HCT116 (cell line): Measurements from ENCODE around the gene GPR108. TPM values are rescaled to one million over a fixed set of nuclear protein-coding genes. Genes with fewer than 3 reads are reported as not detected.

Experiments used
- ATAC-seq: fragments of 200-7000 bp; cut with Tn5 transposase; 2 replicates; pipeline ENCODE4 v1.9.1; 2020; ENCODE audit warnings: mild to moderate bottlenecking, moderate library complexity
- BruUV-seq: library from RNA; stranded (reverse); fragments of 400-500 nt; replicated peaks from 2 replicates; lab custom pipeline; 2021; lab: Mats Ljungman, UMichigan
- CTCF ChIA-PET: fragments of 300-600 bp; sonication (Branson Sonifier 250); formaldehyde crosslinking; loops from one replicate; lab custom pipeline; 2021; ENCODE audit warnings: antibody characterized with exemption; lab: Charles Lee
- POLR2A ChIA-PET: fragments of 300-600, 350-600 bp; sonication (Branson Sonifier 250); formaldehyde crosslinking; loops from one replicate; lab custom pipeline; 2021; ENCODE audit warnings: antibody characterized with exemption; lab: Charles Lee
- RAD21 ChIA-PET, 2 experiments: fragments of 300-600 bp; sonication (Branson Sonifier 250); formaldehyde crosslinking; loops; one replicate each; lab custom pipeline; 2023; ENCODE audit warnings: low total read pairs in 2 of 2; ENCODE audit not compliant: uncharacterized antibody in 2 of 2, unreplicated experiment in 2 of 2, low non-redundant PET in 1 of 2; lab: Charles Lee
- DNase-seq: peaks from one replicate; pipeline ENCODE4 v3.0.0-alpha.2; 2010; ENCODE audit warnings: low read depth, low spot score
- H2AFZ ChIP-seq: fragments of 200-600 bp; shearing (Covaris generic), sonication (generic); 2 replicates; pipeline ENCODE4 v1.6.1; 2017; ENCODE audit warnings: low read depth, mixed run types, mixed read lengths, antibody characterized with exemption, low read length; ENCODE audit not compliant: poor library complexity, severe bottlenecking
- H3K27ac ChIP-seq: 2 replicates; pipeline ENCODE4 v1.5.1; 2012; ENCODE audit warnings: low read depth, low read length
- H3K27me3 ChIP-seq: fragments of 200-600 bp; sonication (generic); 2 replicates; pipeline ENCODE4 v1.6.1; 2016; ENCODE audit warnings: mixed run types, low read length, mixed read lengths; ENCODE audit not compliant: insufficient read depth
- H3K36me3 ChIP-seq, 2 experiments: fragments of 200-500 bp in 1 of 2; fragments of 200-600 bp in 1 of 2; sonication (Bioruptor generic) in 1 of 2; sonication (generic) in 1 of 2; 2 replicates each; pipeline versions ENCODE4 v1.5.1 to v1.6.1; 2014 to 2016; ENCODE audit warnings: low read length in 2 of 2, inconsistent platforms in 1 of 2, mixed read lengths in 1 of 2, mixed run types in 1 of 2; ENCODE audit not compliant: insufficient read depth in 2 of 2, control insufficient read depth in 1 of 2
- H3K4me1 ChIP-seq, 2 experiments: fragments of 200-600 bp in 1 of 2; sonication (generic) in 1 of 2; 2 replicates each; pipeline versions ENCODE4 v1.5.1 to v1.6.1; 2012 to 2017; ENCODE audit warnings: low read length in 2 of 2, inconsistent platforms in 1 of 2, mild to moderate bottlenecking in 1 of 2, mixed read lengths in 1 of 2, mixed run types in 1 of 2, moderate library complexity in 1 of 2; ENCODE audit not compliant: insufficient read depth in 2 of 2, control insufficient read depth in 1 of 2
- H3K4me2 ChIP-seq: fragments of 200-600 bp; sonication (generic); 2 replicates; pipeline ENCODE4 v1.6.1; 2017; ENCODE audit warnings: mixed run types, low read length, mixed read lengths
- H3K4me3 ChIP-seq, 2 experiments: fragments of 200-600 bp in 1 of 2; sonication (generic) in 1 of 2; replicated peaks in 1 of 2; 2 replicates each; pipeline ENCODE4 v1.5.1; 2011 to 2016; ENCODE audit warnings: low read length in 2 of 2, control low read depth in 1 of 2, low read depth in 1 of 2, mild to moderate bottlenecking in 1 of 2, mixed read lengths in 1 of 2, mixed run types in 1 of 2
- H3K79me2 ChIP-seq: fragments of 200-600 bp; sonication (generic); 2 replicates; pipeline ENCODE4 v1.6.1; 2017; ENCODE audit warnings: mild to moderate bottlenecking, mixed run types, low read length, moderate library complexity, mixed read lengths; ENCODE audit not compliant: insufficient read depth
- H3K9ac ChIP-seq: fragments of 200-600 bp; sonication (generic); 2 replicates; pipeline ENCODE4 v1.6.1; 2016; ENCODE audit warnings: low read length, mixed read lengths
- H3K9me2 ChIP-seq: fragments of 200-600 bp; sonication (generic), shearing (Covaris generic); 2 replicates; pipeline ENCODE4 v1.6.1; 2017; ENCODE audit warnings: mixed run types, mild to moderate bottlenecking, moderate library complexity; ENCODE audit not compliant: insufficient read depth
- H3K9me3 ChIP-seq, 2 experiments: fragments of 200-500 bp in 1 of 2; fragments of 200-600 bp in 1 of 2; sonication (Bioruptor generic) in 1 of 2; sonication (generic) in 1 of 2; 2 replicates each; pipeline ENCODE4 v1.6.1; 2014 to 2017; ENCODE audit warnings: low read length in 2 of 2, mixed read lengths in 2 of 2, inconsistent platforms in 1 of 2, low read depth in 1 of 2, mild to moderate bottlenecking in 1 of 2, mixed run types in 1 of 2, moderate library complexity in 1 of 2; ENCODE audit not compliant: control insufficient read depth in 1 of 2, insufficient read depth in 1 of 2
- H4K20me1 ChIP-seq: fragments of 200-600 bp; sonication (generic), shearing (Covaris generic); 2 replicates; pipeline ENCODE4 v1.6.1; 2017; ENCODE audit warnings: mixed run types, mild to moderate bottlenecking, moderate library complexity; ENCODE audit not compliant: insufficient read depth
- CBX3 ChIP-seq: IDR thresholded peaks from 2 replicates; pipeline ENCODE4 v1.6.1; 2012; ENCODE audit warnings: low read depth
- SP1 ChIP-seq: IDR thresholded peaks from 2 replicates; pipeline ENCODE4 v1.6.1; 2012; ENCODE audit warnings: low read depth
- SRF ChIP-seq: IDR thresholded peaks from 2 replicates; pipeline ENCODE4 v1.6.1; 2012; ENCODE audit warnings: low read depth
- intact Hi-C: fragments of 100-400 bp; cut with micrococcal nuclease; formaldehyde crosslinking; loops from 2 replicates; pipeline ENCODE4 v1.10.0; 2022
- total RNA-seq: library from RNA; stranded (reverse); gene quantifications from one replicate; pipeline ENCODE4 v1.2.1, GENCODE V29; 2021; ENCODE audit not compliant: unreplicated experiment
- TF ChIP-seq, protein P1 (sequence below): IDR thresholded peaks from 2 replicates; pipeline ENCODE4 v1.6.1; 2012

Gene GPR108
- total RNA-seq, 1 experiment from 2014 or later = 75.0 TPM

DNA sequence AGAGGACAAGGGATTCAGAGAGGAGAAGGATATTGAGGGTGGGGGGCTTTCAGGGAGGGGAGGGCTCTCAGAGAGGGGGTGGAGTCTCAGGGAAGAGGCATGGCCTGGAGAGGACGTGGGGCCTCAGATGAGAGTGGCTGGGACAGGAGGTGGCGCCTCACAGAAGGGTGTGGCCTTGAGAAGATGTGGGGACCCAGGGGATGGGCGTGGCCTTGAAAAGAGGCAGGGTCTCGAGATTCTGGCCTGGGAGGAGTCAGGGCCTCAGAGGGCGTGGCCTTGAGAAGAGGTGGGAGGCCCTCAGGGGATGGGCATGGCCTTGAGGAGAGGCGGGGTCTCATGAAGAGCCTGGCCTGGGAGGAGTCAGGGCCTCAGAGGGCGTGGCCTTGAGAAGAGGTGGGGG, 43.7 kb downstream of the GPR108 start:
- no peaks in the 10 kb centered on the region for H3K27me3 ChIP-seq
- H3K79me2 ChIP-seq = no peaks in the 10 kb centered on the region
- DNase-seq = no peak
- no peak overlapping the region for H3K9ac ChIP-seq
- ChIA-PET CTCF (no interaction called here), RAD21 (no interaction called here), POLR2A (no interaction called here)
- H3K4me3 ChIP-seq = no peak overlapping the region
- H3K4me2 ChIP-seq = no peak overlapping the region
- no peaks in the 10 kb centered on the region for H4K20me1 ChIP-seq
- H3K9me2 ChIP-seq = no peaks in the 10 kb centered on the region
- H3K27ac ChIP-seq = no peak overlapping the region
- H3K4me1 ChIP-seq = peaks cover 5 to 20% of the 10 kb centered on the region in 2 experiments
- TF ChIP-seq CBX3 = no peak
- no peak for TF ChIP-seq SRF
- no peaks in the 10 kb centered on the region for H3K36me3 ChIP-seq
- H3K9me3 ChIP-seq = no peaks in the 10 kb centered on the region
- ATAC-seq = peak; percentile 46
- no peak overlapping the region for H2AFZ ChIP-seq
- intact Hi-C loops = no loop called here
- BruUV-seq = no TSS peak

DNA sequence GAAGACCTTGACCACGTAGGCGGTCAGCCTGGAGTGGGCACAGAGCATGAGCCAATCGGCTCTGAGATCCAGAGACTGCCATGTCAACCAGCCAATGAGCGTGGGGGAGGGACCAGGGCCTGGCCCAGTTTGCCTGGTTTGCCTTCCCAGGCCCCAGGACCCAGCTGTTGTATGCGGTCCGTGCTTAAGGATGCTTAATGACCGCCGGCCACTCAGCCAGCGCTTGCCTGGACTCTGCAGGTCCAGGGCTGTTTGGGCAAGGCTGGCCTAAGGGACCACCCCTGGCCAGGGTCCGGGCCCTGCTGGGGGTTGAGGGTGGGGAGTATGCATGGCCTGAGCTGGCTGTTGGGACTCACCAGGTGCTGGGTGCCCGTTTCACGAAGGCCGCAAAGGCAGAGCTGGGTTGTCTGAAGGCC, 44.3 kb downstream of the GPR108 start:
- POLR2A ChIA-PET = no interaction called here
- H3K36me3 ChIP-seq = no peaks in the 10 kb centered on the region
- ATAC-seq (peak; percentile 52), DNase-seq (no peak)
- intact Hi-C loops = no loop called here
- H3K4me2 ChIP-seq = no peak overlapping the region
- no peaks in the 10 kb centered on the region for H3K9me3 ChIP-seq
- RAD21 ChIA-PET = no interaction called here
- TF ChIP-seq, protein P1, sequence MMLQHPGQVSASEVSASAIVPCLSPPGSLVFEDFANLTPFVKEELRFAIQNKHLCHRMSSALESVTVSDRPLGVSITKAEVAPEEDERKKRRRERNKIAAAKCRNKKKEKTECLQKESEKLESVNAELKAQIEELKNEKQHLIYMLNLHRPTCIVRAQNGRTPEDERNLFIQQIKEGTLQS = no peak
- peak; percentile 28; the same call in 1 of the 2 replicates for TF ChIP-seq SP1
- CTCF ChIA-PET = no interaction called here
- no peaks in the 10 kb centered on the region for H3K79me2 ChIP-seq
- H3K27me3 ChIP-seq = no peaks in the 10 kb centered on the region
- H3K27ac ChIP-seq = no peak overlapping the region
- H3K4me1 ChIP-seq = peaks cover 5 to 22% of the 10 kb centered on the region in 2 experiments
- H4K20me1 ChIP-seq = no peaks in the 10 kb centered on the region
- no peaks in the 10 kb centered on the region for H3K9me2 ChIP-seq
- H2AFZ ChIP-seq = no peak overlapping the region
- no peak overlapping the region for H3K9ac ChIP-seq
- no peak overlapping the region for H3K4me3 ChIP-seq
- BruUV-seq = no TSS peak
